ENCODE data around the gene COQ2. TPM values are rescaled to one million over a fixed set of nuclear protein-coding genes. Genes with fewer than 3 reads are reported as not detected.
A peak's percentile ranks its signal among the peaks of the same experiment; 100 is the strongest.

COQ2 gene
- total and polyA plus RNA-seq, 2 experiments from 2014 or later: 9.5 to 19.1 TPM

DNA sequence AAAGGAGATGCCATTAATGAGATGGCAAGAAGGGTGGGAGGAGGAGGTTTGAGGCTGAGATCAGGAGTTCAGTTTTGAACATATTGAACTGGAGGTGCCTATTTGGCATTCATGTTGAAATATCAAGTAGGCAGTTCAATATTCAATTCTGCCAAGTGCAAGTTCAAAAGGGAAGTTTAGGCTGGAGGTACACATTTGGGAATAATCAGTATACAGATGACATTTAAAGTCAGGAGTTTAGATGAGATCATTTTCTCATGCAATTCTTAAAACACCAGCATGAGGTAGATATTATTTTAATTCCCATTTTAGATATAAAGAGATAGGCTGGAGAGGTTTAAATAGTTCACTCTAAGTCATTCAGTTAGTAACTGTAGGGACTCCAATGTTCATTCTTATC is 26.1 kb downstream of the COQ2 start:
- Histone ChIP-seq H3K9ac (no peak overlapping the region), H3F3A (ENCODE audit: insufficient read depth) (peaks cover 29% of the 10 kb centered on the region), H2AFZ (no peak overlapping the region), H3K4me2 (ENCODE audit: unreplicated experiment) (peak overlapping the region; percentile 13), H3K4me3 (no peak overlapping the region), H3K79me2 (ENCODE audit: insufficient read depth) (no peaks in the 10 kb centered on the region), H3K27ac (0 out of 2 replicates have a peak overlapping the region, but pooled peaks have one; percentile 7), H3K36me3 (ENCODE audit: low read depth) (no peaks in the 10 kb centered on the region), H3K9me2 (ENCODE audit: insufficient read depth) (no peaks in the 10 kb centered on the region), H3K4me1 (ENCODE audit: insufficient read depth) (peaks cover 31% of the 10 kb centered on the region), H3K27me3 (replicated peaks; ENCODE audit: insufficient read depth) (no peaks in the 10 kb centered on the region), H3K9me3 (ENCODE audit: low read depth) (no peaks in the 10 kb centered on the region), H4K20me1 (ENCODE audit: insufficient read depth) (no peaks in the 10 kb centered on the region)
- TF ChIP-seq EZH2phosphoT487 (IDR thresholded peaks at IDR 0.05; ENCODE audit: insufficient read depth, low read depth) (no peak), EZH2 (IDR thresholded peaks at IDR 0.05; ENCODE audit: insufficient read depth, poor library complexity, severe bottlenecking) (no peak)
- in situ Hi-C loops (cut with MboI): loop anchor here (5.0 to 25.0 kb wide), 3 partner anchors 181 to 796 kb away; no protein-coding TSS in a partner anchor
- no peak for DNase-seq

- Histone ChIP-seq H4K20me1 (ENCODE audit: insufficient read depth) (no peaks in the 10 kb centered on the region), H3K4me1 (ENCODE audit: insufficient read depth) (peaks cover 31% of the 10 kb centered on the region), H3K27me3 (replicated peaks; ENCODE audit: insufficient read depth) (no peaks in the 10 kb centered on the region), H3K4me3 (no peak overlapping the region), H3K79me2 (ENCODE audit: insufficient read depth) (no peaks in the 10 kb centered on the region), H3K9me2 (ENCODE audit: insufficient read depth) (no peaks in the 10 kb centered on the region), H3K9me3 (ENCODE audit: low read depth) (no peaks in the 10 kb centered on the region), H3K27ac (no peak overlapping the region), H2AFZ (no peak overlapping the region), H3F3A (ENCODE audit: insufficient read depth) (peaks cover 29% of the 10 kb centered on the region), H3K4me2 (ENCODE audit: unreplicated experiment) (no peak overlapping the region), H3K9ac (no peak overlapping the region), H3K36me3 (ENCODE audit: low read depth) (no peaks in the 10 kb centered on the region)
- TF ChIP-seq EZH2phosphoT487 (IDR thresholded peaks at IDR 0.05; ENCODE audit: insufficient read depth, low read depth) (no peak), EZH2 (IDR thresholded peaks at IDR 0.05; ENCODE audit: insufficient read depth, poor library complexity, severe bottlenecking) (no peak)
- in situ Hi-C loops (cut with MboI): loop anchor here (5.0 to 25.0 kb wide), 3 partner anchors 181 to 796 kb away; no protein-coding TSS in a partner anchor
- 88 to 92% methylated on average over 7 of the region's 7 CpGs for WGBS, 2 experiments (ENCODE audit: low coverage in 1 of 2, low lambda C conversion rate in 2 of 2, missing lambda C conversion rate in 2 of 2)
- no peak for DNase-seq
Measured at GRCh38 chr4:83257811-83258210, 26.8 kb downstream of the COQ2 start.

DNA sequence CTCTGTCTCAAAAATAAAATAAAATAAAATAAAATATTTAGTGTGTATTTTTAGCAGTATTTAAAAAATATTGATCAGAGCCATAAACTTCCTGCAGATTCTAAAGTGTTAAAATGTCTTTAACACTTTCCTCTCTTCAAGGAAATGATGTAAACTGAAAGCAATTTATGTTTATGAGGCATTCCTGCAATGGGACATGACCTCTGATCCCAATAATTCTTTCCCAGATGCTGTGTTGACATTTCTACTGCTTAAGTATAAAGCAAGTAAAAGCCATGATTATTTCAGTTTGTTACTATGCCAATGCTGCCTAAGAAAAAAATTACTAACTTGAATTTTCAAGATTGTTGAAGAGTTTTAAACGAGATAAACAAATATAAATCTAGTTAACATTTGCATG is 29.0 kb downstream of the COQ2 start:
- H3K36me3 ChIP-seq (ENCODE audit: low read depth): no peaks in the 10 kb centered on the region
- no peak for TF ChIP-seq EZH2phosphoT487 (IDR thresholded peaks at IDR 0.05; ENCODE audit: insufficient read depth, low read depth)
- no peak for TF ChIP-seq EZH2 (IDR thresholded peaks at IDR 0.05; ENCODE audit: insufficient read depth, poor library complexity, severe bottlenecking)
- DNase-seq: peak; percentile 37
- WGBS, 2 experiments (ENCODE audit: low coverage in 1 of 2, low lambda C conversion rate in 2 of 2, missing lambda C conversion rate in 2 of 2): 8 to 14% methylated on average over 1 of the region's 1 CpG
- H3K79me2 ChIP-seq (ENCODE audit: insufficient read depth): no peaks in the 10 kb centered on the region
- no peaks in the 10 kb centered on the region for H4K20me1 ChIP-seq (ENCODE audit: insufficient read depth)
- no peak overlapping the region for H3K9ac ChIP-seq
- H3K9me2 ChIP-seq (ENCODE audit: insufficient read depth): no peaks in the 10 kb centered on the region
- H3K27me3 ChIP-seq (replicated peaks; ENCODE audit: insufficient read depth): no peaks in the 10 kb centered on the region
- in situ Hi-C loops (cut with MboI): loop anchor here (5.0 to 25.0 kb wide), 3 partner anchors 178 to 793 kb away; no protein-coding TSS in a partner anchor
- peaks cover 32% of the 10 kb centered on the region for H3F3A ChIP-seq (ENCODE audit: insufficient read depth)
- H3K4me1 ChIP-seq (ENCODE audit: insufficient read depth): peaks cover 31% of the 10 kb centered on the region
- no peak overlapping the region for H3K4me3 ChIP-seq
- H2AFZ ChIP-seq: no peak overlapping the region
- H3K27ac ChIP-seq: no peak overlapping the region
- no peak overlapping the region for H3K4me2 ChIP-seq (ENCODE audit: unreplicated experiment)
- no peaks in the 10 kb centered on the region for H3K9me3 ChIP-seq (ENCODE audit: low read depth)

DNA sequence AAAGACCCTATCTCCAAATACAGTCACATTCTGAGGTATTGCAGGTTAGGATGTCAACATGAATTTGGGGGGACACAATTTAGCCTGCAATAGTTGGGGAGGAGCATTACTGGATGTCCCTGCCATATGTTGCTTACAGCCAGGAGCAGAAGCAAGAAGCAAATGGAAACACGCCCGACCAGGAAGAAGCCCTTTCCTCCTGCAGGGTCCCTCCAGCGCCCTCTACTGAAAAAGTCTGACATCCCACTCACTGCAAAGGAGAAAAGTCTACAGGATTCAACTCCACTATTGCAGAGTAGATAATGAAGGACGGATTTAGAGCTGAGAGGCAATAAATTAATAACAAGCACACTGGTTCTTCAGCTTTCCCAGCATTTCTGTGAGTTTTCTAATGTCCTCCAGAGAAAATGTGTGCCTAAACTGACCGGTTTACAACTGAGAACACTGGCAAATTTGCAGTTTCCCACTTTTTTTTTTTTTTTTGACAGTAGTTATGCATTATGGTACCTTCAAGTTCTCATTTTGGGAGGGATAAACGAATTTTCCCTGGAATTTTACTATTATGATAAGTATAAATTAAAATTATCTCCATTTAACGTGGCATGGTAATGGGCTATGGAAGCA is 31.7 kb downstream of the COQ2 start:
- H3K4me2 ChIP-seq (ENCODE audit: unreplicated experiment): no peak overlapping the region
- peaks cover 12% of the 10 kb centered on the region; the same call in 1 of the 2 replicates for H3K4me1 ChIP-seq (ENCODE audit: insufficient read depth)
- H3K9me3 ChIP-seq (ENCODE audit: low read depth): no peaks in the 10 kb centered on the region
- no peak overlapping the region for H3K27ac ChIP-seq
- H3F3A ChIP-seq (ENCODE audit: insufficient read depth): peaks cover 26% of the 10 kb centered on the region
- H4K20me1 ChIP-seq (ENCODE audit: insufficient read depth): no peaks in the 10 kb centered on the region
- in situ Hi-C loops (cut with MboI): loop anchor here (25.0 kb wide), 2 partner anchors 391 to 791 kb away; no protein-coding TSS in a partner anchor
- 45 to 51% methylated on average over 7 of the region's 7 CpGs for whole genome bisulfite sequencing, 2 experiments (ENCODE audit: low coverage in 1 of 2, low lambda C conversion rate in 2 of 2, missing lambda C conversion rate in 2 of 2)
- H3K27me3 ChIP-seq (replicated peaks; ENCODE audit: insufficient read depth): no peaks in the 10 kb centered on the region
- peak; percentile 74 for DNase-seq
- H3K9ac ChIP-seq: no peak overlapping the region
- no peak for TF ChIP-seq EZH2 (IDR thresholded peaks at IDR 0.05; ENCODE audit: insufficient read depth, poor library complexity, severe bottlenecking)
- H3K36me3 ChIP-seq (ENCODE audit: low read depth): no peaks in the 10 kb centered on the region
- no peaks in the 10 kb centered on the region for H3K9me2 ChIP-seq (ENCODE audit: insufficient read depth)
- H2AFZ ChIP-seq: no peak overlapping the region
- no peak overlapping the region for H3K4me3 ChIP-seq
- no peaks in the 10 kb centered on the region for H3K79me2 ChIP-seq (ENCODE audit: insufficient read depth)
